SIG-M5 (cell line): ENCODE results near the gene TMEM144.
"Not testable (repeated sequence)": the region's sequence is repeated elsewhere in the genome, so short reads cannot be mapped to it uniquely, and the experiment has no call there.

Experiments used
- DNase-seq: peaks from one replicate; lab custom pipeline; 2025; lab: John Stamatoyannopoulos, UW

TMEM144 gene

GRCh38 chr4:158192439-158193158 lies 17.7 kb upstream of the TMEM144 start:
- DNase-seq = no peak

GRCh38 chr4:158193171-158193749 lies 17.0 kb upstream of the TMEM144 start:
- DNase-seq = no peak

GRCh38 chr4:158195297-158195696 lies 15.0 kb upstream of the TMEM144 start:
- DNase-seq = no peak

GRCh38 chr4:158197194-158197776 lies 13.0 kb upstream of the TMEM144 start:
- DNase-seq = no peak

- DNase-seq = no peak
Measured at GRCh38 chr4:158200214-158200613, 10.1 kb upstream of the TMEM144 start.

GRCh38 chr4:158201322-158201721 lies 9.0 kb upstream of the TMEM144 start:
- no peak for DNase-seq

GRCh38 chr4:158201876-158202275 lies 8.4 kb upstream of the TMEM144 start:
- no peak for DNase-seq

- no peak for DNase-seq
Measured at GRCh38 chr4:158202481-158202880, 7.8 kb upstream of the TMEM144 start.

GRCh38 chr4:158203436-158203835 lies 6.8 kb upstream of the TMEM144 start:
- no peak for DNase-seq

GRCh38 chr4:158203929-158204328 lies 6.4 kb upstream of the TMEM144 start:
- no peak for DNase-seq

- peak; percentile 68 for DNase-seq
Measured at GRCh38 chr4:158208963-158209640, 1.2 kb upstream of the TMEM144 start.

GRCh38 chr4:158211222-158211621 lies 936 bp downstream of the TMEM144 start:
- DNase-seq = no peak

- DNase-seq = no peak
Measured at GRCh38 chr4:158213466-158213865, 3.2 kb downstream of the TMEM144 start.

- no peak for DNase-seq
Measured at GRCh38 chr4:158214856-158215255, 4.6 kb downstream of the TMEM144 start.

GRCh38 chr4:158217763-158218162 lies 7.5 kb downstream of the TMEM144 start:
- no peak for DNase-seq

- no peak for DNase-seq
Measured at GRCh38 chr4:158219623-158220022, 9.3 kb downstream of the TMEM144 start.

- DNase-seq = not testable (repeated sequence)
Measured at GRCh38 chr4:158224318-158224717, 14.0 kb downstream of the TMEM144 start.

GRCh38 chr4:158224999-158225398 lies 14.7 kb downstream of the TMEM144 start:
- not testable (repeated sequence) for DNase-seq

GRCh38 chr4:158227880-158228279 lies 17.6 kb downstream of the TMEM144 start:
- not testable (repeated sequence) for DNase-seq

- DNase-seq = not testable (repeated sequence)
Measured at GRCh38 chr4:158228399-158228798, 18.1 kb downstream of the TMEM144 start.

GRCh38 chr4:158229768-158230167 lies 19.5 kb downstream of the TMEM144 start:
- DNase-seq = no peak

- no peak for DNase-seq
Measured at GRCh38 chr4:158234671-158235070, 24.4 kb downstream of the TMEM144 start.
